A549 (cell line): ENCODE data around the gene TMPO.

ENCODE experiments used
- RAD21 ChIP-seq, 2 experiments: fragments of >200 bp in 1 of 2; sonication (Bioruptor Twin) in 1 of 2; formaldehyde crosslinking in 1 of 2; IDR thresholded peaks in 1 of 2; conservative IDR thresholded peaks in 1 of 2; 2 replicates in 1 of 2; 3 replicates in 1 of 2; pipeline ENCODE4 v1.6.1; 2012 to 2018; ENCODE audit warnings: inconsistent platforms in 1 of 2
- TF ChIP-seq, protein P1 (sequence below): fragments of >200 bp; sonication (Bioruptor Twin); formaldehyde crosslinking; IDR thresholded peaks from 3 replicates; pipeline ENCODE4 v1.5.1; 2016

DNA sequence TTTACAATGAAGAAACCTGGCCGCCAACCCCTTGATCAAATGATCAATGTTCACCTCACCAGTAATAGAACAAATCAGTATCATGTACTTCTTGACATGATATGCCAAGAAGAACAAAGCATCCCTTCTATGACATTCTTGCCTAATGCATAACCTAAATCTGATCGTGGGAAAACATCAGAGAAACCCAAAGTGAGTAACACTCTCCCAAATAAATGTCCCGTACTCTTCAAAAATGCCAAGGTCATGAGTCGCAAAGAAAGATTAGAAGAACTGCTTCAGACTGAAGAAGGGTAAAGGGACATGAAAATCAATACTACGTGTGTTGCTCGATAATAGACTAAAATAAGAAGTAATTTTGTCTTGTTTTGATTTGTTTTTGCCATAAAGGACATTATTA is 66.7 kb downstream of the TMPO start:
- TF ChIP-seq, protein P1, sequence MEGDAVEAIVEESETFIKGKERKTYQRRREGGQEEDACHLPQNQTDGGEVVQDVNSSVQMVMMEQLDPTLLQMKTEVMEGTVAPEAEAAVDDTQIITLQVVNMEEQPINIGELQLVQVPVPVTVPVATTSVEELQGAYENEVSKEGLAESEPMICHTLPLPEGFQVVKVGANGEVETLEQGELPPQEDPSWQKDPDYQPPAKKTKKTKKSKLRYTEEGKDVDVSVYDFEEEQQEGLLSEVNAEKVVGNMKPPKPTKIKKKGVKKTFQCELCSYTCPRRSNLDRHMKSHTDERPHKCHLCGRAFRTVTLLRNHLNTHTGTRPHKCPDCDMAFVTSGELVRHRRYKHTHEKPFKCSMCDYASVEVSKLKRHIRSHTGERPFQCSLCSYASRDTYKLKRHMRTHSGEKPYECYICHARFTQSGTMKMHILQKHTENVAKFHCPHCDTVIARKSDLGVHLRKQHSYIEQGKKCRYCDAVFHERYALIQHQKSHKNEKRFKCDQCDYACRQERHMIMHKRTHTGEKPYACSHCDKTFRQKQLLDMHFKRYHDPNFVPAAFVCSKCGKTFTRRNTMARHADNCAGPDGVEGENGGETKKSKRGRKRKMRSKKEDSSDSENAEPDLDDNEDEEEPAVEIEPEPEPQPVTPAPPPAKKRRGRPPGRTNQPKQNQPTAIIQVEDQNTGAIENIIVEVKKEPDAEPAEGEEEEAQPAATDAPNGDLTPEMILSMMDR = no peak
- no peak for TF ChIP-seq RAD21 (conservative IDR thresholded peaks at IDR 0.05 in 1 of 2, IDR thresholded peaks at IDR 0.05 in 1 of 2)
